Keratinocyte (primary cell): ENCODE data around the gene PCF11. TPM values are rescaled to one million over a fixed set of nuclear protein-coding genes. Genes with fewer than 3 reads are reported as not detected.

ENCODE experiments used
- DNase-seq: peaks from one replicate; pipeline ENCODE4 v3.0.0-alpha.2; 2011; ENCODE audit warnings: low read depth, missing footprints, low spot score
- FAIRE-seq: peaks from 2 replicates; lab custom pipeline; 2011; peaks lifted over from hg19 to GRCh38; lab: Jason Lieb, UNC
- H2AFZ ChIP-seq: 2 replicates; pipeline ENCODE4 v1.6.0; 2012; ENCODE audit warnings: low read length, control low read depth, inconsistent platforms; ENCODE audit not compliant: control insufficient read depth
- H3K27ac ChIP-seq: 2 replicates; pipeline ENCODE4 v1.5.1; 2011; ENCODE audit warnings: low read length; ENCODE audit not compliant: control insufficient read depth, insufficient read depth
- H3K27me3 ChIP-seq: 3 replicates; pipeline ENCODE4 v1.6.0; 2011; ENCODE audit warnings: low read length; ENCODE audit not compliant: control insufficient read depth, insufficient read depth; ENCODE audit errors: extremely low read depth
- H3K36me3 ChIP-seq, 2 experiments: 2 replicates in 1 of 2; 3 replicates in 1 of 2; pipeline ENCODE4 v1.5.1; 2011; ENCODE audit warnings: low read length in 2 of 2, mild to moderate bottlenecking in 1 of 2; ENCODE audit not compliant: control insufficient read depth in 2 of 2, insufficient read depth in 2 of 2; ENCODE audit errors: extremely low read depth in 1 of 2
- H3K4me1 ChIP-seq: 3 replicates; pipeline ENCODE4 v1.5.1; 2011; ENCODE audit warnings: low read length; ENCODE audit not compliant: control insufficient read depth, insufficient read depth; ENCODE audit errors: extremely low read depth
- H3K4me2 ChIP-seq: 3 replicates; pipeline ENCODE4 v1.6.0; 2011; ENCODE audit warnings: low read depth, low read length; ENCODE audit not compliant: control insufficient read depth, insufficient read depth; ENCODE audit errors: extremely low read depth
- H3K4me3 ChIP-seq, 3 experiments: fragments of 200-600 bp in 1 of 3; sonication (generic) in 1 of 3; 2 replicates in 2 of 3; 3 replicates in 1 of 3; pipeline ENCODE4 v1.5.1; 2011 to 2016; ENCODE audit warnings: low read length in 3 of 3, mild to moderate bottlenecking in 3 of 3, control low read depth in 2 of 3, inconsistent platforms in 1 of 3, low read depth in 1 of 3, mixed read lengths in 1 of 3, mixed run types in 1 of 3, moderate library complexity in 1 of 3; ENCODE audit not compliant: control insufficient read depth in 2 of 3, insufficient read depth in 2 of 3; ENCODE audit errors: extremely low read depth in 1 of 3
- H3K79me2 ChIP-seq: 2 replicates; pipeline ENCODE4 v1.6.0; 2012; ENCODE audit warnings: low read length; ENCODE audit not compliant: control insufficient read depth, insufficient read depth
- H3K9ac ChIP-seq: 3 replicates; pipeline ENCODE4 v1.6.0; 2011; ENCODE audit warnings: low read length; ENCODE audit not compliant: control insufficient read depth, insufficient read depth; ENCODE audit errors: extremely low read depth
- H3K9me1 ChIP-seq: 3 replicates; pipeline ENCODE4 v1.6.0; 2011; ENCODE audit warnings: low read length; ENCODE audit not compliant: control insufficient read depth, insufficient read depth; ENCODE audit errors: extremely low read depth
- H3K9me3 ChIP-seq: 2 replicates; pipeline ENCODE4 v1.5.1; 2012; ENCODE audit warnings: low read depth, low read length; ENCODE audit not compliant: control insufficient read depth
- H4K20me1 ChIP-seq: 3 replicates; pipeline ENCODE4 v1.6.0; 2011; ENCODE audit warnings: low read length; ENCODE audit not compliant: control insufficient read depth, insufficient read depth; ENCODE audit errors: extremely low read depth
- EZH2 ChIP-seq: IDR thresholded peaks from one replicate; pipeline ENCODE4 v1.6.1; 2012; ENCODE audit warnings: inconsistent platforms, mild to moderate bottlenecking, low read length, moderate library complexity
- dilution Hi-C: fragments of 300-500 bp; cut with MboI; formaldehyde crosslinking; loops from one replicate; pipeline ENCODE4 v1.7.0; 2020; ENCODE audit warnings: low sequenced_read_pairs; ENCODE audit not compliant: extremely low pct_ligation_motif_present
- polyA plus RNA-seq, 5 experiments: library from polyadenylated mRNA; depleted of rRNA in 3 of 5; stranded (reverse) in 3 of 5; stranded (forward) in 1 of 5; unstranded in 1 of 5; fragments of >200 nt; gene quantifications; 1 replicate in 1 of 5; 2 replicates in 3 of 5; 3 replicates in 1 of 5; pipeline versions ENCODE4 v1.2.1 to v1.2.3, GENCODE V29; 2011 to 2012; ENCODE audit warnings: missing spikeins in 2 of 5, low read depth in 1 of 5, low replicate concordance in 1 of 5
- TF ChIP-seq, protein P1 (sequence below), 3 experiments: IDR thresholded peaks in 1 of 3; conservative IDR thresholded peaks in 1 of 3; optimal IDR thresholded peaks in 1 of 3; 2 replicates in 2 of 3; 3 replicates in 1 of 3; pipeline versions ENCODE3 to v1.5.1; 2011; ENCODE audit warnings: low read length in 3 of 3, mild to moderate bottlenecking in 3 of 3, moderate library complexity in 2 of 3, control low read depth in 1 of 3, inconsistent platforms in 1 of 3; ENCODE audit not compliant: insufficient read depth in 2 of 3; ENCODE audit errors: extremely low read depth in 1 of 3

PCF11 gene
- polyA plus RNA-seq, 1 donor (not counting 4 experiments of a cell fraction or from before 2014, with no cell fraction given), result 32.8 TPM

DNA sequence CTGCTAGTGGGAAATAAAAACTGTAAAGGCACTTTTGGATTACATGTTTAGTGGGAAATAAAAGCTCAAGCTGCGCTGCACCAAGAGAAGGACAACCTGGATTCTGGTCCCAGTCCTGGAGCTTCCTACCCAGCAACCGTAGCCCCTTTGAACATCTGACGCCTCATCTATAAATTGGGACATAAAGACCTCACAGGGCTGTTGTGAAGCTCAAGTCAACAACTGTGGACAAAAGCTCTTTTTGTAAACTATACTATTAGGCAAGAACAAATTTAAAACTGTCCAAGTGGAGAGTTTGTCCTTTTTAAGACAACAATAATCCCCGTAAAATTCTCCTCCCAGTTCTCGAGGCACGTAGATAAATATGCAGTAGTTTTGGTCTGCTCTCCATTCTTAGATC is 17.6 kb upstream of the PCF11 start:
- Histone ChIP-seq H3K4me1 (no peaks in the 10 kb centered on the region), H2AFZ (no peak overlapping the region), H3K36me3 (no peaks in the 10 kb centered on the region), H3K79me2 (no peaks in the 10 kb centered on the region), H3K4me3 (no peak overlapping the region), H3K9me1 (no peaks in the 10 kb centered on the region), H3K27ac (no peak overlapping the region), H3K9ac (no peak overlapping the region), H3K9me3 (no peaks in the 10 kb centered on the region), H4K20me1 (no peaks in the 10 kb centered on the region), H3K4me2 (no peak overlapping the region), H3K27me3 (no peaks in the 10 kb centered on the region)
- no peak for TF ChIP-seq EZH2
- TF ChIP-seq, protein P1, sequence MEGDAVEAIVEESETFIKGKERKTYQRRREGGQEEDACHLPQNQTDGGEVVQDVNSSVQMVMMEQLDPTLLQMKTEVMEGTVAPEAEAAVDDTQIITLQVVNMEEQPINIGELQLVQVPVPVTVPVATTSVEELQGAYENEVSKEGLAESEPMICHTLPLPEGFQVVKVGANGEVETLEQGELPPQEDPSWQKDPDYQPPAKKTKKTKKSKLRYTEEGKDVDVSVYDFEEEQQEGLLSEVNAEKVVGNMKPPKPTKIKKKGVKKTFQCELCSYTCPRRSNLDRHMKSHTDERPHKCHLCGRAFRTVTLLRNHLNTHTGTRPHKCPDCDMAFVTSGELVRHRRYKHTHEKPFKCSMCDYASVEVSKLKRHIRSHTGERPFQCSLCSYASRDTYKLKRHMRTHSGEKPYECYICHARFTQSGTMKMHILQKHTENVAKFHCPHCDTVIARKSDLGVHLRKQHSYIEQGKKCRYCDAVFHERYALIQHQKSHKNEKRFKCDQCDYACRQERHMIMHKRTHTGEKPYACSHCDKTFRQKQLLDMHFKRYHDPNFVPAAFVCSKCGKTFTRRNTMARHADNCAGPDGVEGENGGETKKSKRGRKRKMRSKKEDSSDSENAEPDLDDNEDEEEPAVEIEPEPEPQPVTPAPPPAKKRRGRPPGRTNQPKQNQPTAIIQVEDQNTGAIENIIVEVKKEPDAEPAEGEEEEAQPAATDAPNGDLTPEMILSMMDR (optimal IDR thresholded peaks at IDR 0.05 in 1 of 3, IDR thresholded peaks at IDR 0.05 in 1 of 3, conservative IDR thresholded peaks at IDR 0.05 in 1 of 3; ENCODE audit: extremely low read depth in 1 of 3, insufficient read depth in 2 of 3, low read length in 3 of 3), result no peak
- DNase-seq (no peak), FAIRE-seq (no peak)
- dilution Hi-C loops, result no loop called here

DNA sequence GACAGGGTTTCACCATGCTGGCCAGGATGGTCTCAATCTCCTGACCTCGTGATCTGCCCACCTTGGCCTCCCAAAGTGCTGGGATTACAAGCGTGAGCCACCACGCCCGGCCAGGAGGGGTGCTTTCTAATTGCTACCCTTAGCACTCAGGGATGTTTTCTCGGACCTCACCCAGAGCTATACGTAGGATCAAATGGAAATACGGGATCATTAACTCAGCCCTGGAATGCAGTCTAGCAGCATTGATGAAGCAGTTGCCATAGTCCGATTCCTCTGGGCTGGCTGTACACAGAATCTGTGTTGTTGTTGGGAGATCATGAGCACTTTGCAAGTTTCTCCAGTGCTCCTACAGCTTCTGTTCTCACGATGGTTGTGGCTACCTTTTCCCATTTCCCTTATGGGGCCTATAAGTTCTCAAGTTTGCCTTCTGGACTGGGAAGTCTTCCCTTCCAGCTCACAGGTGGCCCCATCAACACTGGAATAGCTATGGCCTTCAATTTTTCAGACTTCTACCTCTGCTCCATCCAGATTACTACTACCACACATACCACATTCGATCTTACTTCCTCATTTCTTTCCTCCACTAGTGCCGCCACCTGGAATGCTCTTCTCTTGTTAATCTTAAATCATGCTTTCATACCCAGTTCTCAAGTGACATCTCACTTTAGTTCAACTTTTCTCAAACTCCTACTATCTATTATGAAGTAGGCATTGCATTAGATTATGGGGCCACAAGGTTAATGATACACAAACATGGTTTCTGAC is 16.1 kb upstream of the PCF11 start:
- H3K9me1 ChIP-seq, result no peaks in the 10 kb centered on the region
- H4K20me1 ChIP-seq, result no peaks in the 10 kb centered on the region
- no peak overlapping the region for H3K4me2 ChIP-seq
- H3K36me3 ChIP-seq, result no peaks in the 10 kb centered on the region
- H3K9ac ChIP-seq, result no peak overlapping the region
- DNase-seq (no peak), FAIRE-seq (no peak)
- no peak overlapping the region for H3K4me3 ChIP-seq
- no peaks in the 10 kb centered on the region for H3K9me3 ChIP-seq
- no peaks in the 10 kb centered on the region for H3K27me3 ChIP-seq
- H3K27ac ChIP-seq, result no peak overlapping the region
- H2AFZ ChIP-seq, result no peak overlapping the region
- dilution Hi-C loops, result no loop called here
- no peak for TF ChIP-seq EZH2
- TF ChIP-seq, protein P1 (optimal IDR thresholded peaks at IDR 0.05 in 1 of 3, IDR thresholded peaks at IDR 0.05 in 1 of 3, conservative IDR thresholded peaks at IDR 0.05 in 1 of 3; ENCODE audit: extremely low read depth in 1 of 3, insufficient read depth in 2 of 3, low read length in 3 of 3), result no peak
- no peaks in the 10 kb centered on the region for H3K4me1 ChIP-seq
- no peaks in the 10 kb centered on the region for H3K79me2 ChIP-seq
